ENCODE data around the gene PHF21B.

- TF ChIP-seq TARDBP (IDR thresholded peaks at IDR 0.05) (no peak), FOXA1 (IDR thresholded peaks at IDR 0.05) (no peak), ARNT (IDR thresholded peaks at IDR 0.05) (no peak), NFRKB (IDR thresholded peaks at IDR 0.05) (no peak), FOXK2 (IDR thresholded peaks at IDR 0.05) (no peak), BHLHE40 (IDR thresholded peaks at IDR 0.05; ENCODE audit: borderline replicate concordance) (no peak), ELF4 (IDR thresholded peaks at IDR 0.05) (no peak), HDGF (IDR thresholded peaks at IDR 0.05; ENCODE audit: borderline replicate concordance) (no peak), SUZ12 (IDR thresholded peaks at IDR 0.05) (no peak), ZNF384 (IDR thresholded peaks at IDR 0.05) (no peak), FOXM1 (IDR thresholded peaks at IDR 0.05; ENCODE audit: borderline replicate concordance) (no peak), PKNOX1 (IDR thresholded peaks at IDR 0.05) (no peak), SP1 (IDR thresholded peaks at IDR 0.05) (no peak), LEF1 (IDR thresholded peaks at IDR 0.05; ENCODE audit: borderline replicate concordance) (no peak)
These were observed 78.7 kb downstream of the PHF21B start for GRCh38 chr22:44931077-44931540.

All from HEK293T (cell line).